WERI-Rb-1 (cell line): Measurements from ENCODE around the gene EXOSC7.

ENCODE experiments used
- DNase-seq: peaks from one replicate; pipeline ENCODE4 v3.0.0-alpha.2; 2020
- H3K27ac ChIP-seq: fragments of 250-450 bp; sonication (Bioruptor Pico); 2 replicates; pipeline ENCODE4 v1.5.1; 2020; ENCODE audit warnings: mild to moderate bottlenecking, moderate library complexity
- H3K27me3 ChIP-seq: fragments of 250-450 bp; sonication (Bioruptor Pico); 2 replicates; pipeline ENCODE4 v1.5.1; 2021; ENCODE audit warnings: mild to moderate bottlenecking, low read depth, moderate library complexity; ENCODE audit not compliant: insufficient read depth, severe bottlenecking
- H3K36me3 ChIP-seq: fragments of 250-450 bp; sonication (Bioruptor Pico); 2 replicates; pipeline ENCODE4 v1.5.1; 2020; ENCODE audit warnings: mild to moderate bottlenecking, moderate library complexity
- H3K4me3 ChIP-seq: 2 replicates; pipeline ENCODE4 v1.5.1; 2011; ENCODE audit warnings: low read depth, mild to moderate bottlenecking, control low read depth, low read length
- H3K9me3 ChIP-seq: fragments of 250-450 bp; sonication (Bioruptor Pico); 2 replicates; pipeline ENCODE4 v1.5.1; 2021; ENCODE audit warnings: mild to moderate bottlenecking, moderate library complexity; ENCODE audit not compliant: severe bottlenecking
- CTCF ChIP-seq: IDR thresholded peaks from 2 replicates; pipeline ENCODE4 v1.5.1; 2011; ENCODE audit warnings: low read depth, mild to moderate bottlenecking, control low read depth, inconsistent platforms, low read length

Gene EXOSC7

GRCh38 chr3:45003859-45004258 lies 27.8 kb downstream of the EXOSC7 start:
- TF ChIP-seq CTCF, result no peak
- no peak overlapping the region for H3K4me3 ChIP-seq
- H3K36me3 ChIP-seq, result peaks cover 58% of the 10 kb centered on the region
- H3K27ac ChIP-seq, result no peak overlapping the region
- H3K9me3 ChIP-seq, result no peaks in the 10 kb centered on the region
- no peak for DNase-seq
- no peaks in the 10 kb centered on the region for H3K27me3 ChIP-seq

GRCh38 chr3:45007091-45007490 lies 31.0 kb downstream of the EXOSC7 start:
- Histone ChIP-seq H3K27ac (no peak overlapping the region), H3K36me3 (peaks cover 54% of the 10 kb centered on the region), H3K27me3 (no peaks in the 10 kb centered on the region), H3K4me3 (no peak overlapping the region), H3K9me3 (no peaks in the 10 kb centered on the region)
- no peak for DNase-seq
- no peak for TF ChIP-seq CTCF

- DNase-seq, result no peak
- TF ChIP-seq CTCF, result no peak
- H3K9me3 ChIP-seq, result no peaks in the 10 kb centered on the region
- no peaks in the 10 kb centered on the region for H3K27me3 ChIP-seq
- peaks cover 57% of the 10 kb centered on the region for H3K36me3 ChIP-seq
- no peak overlapping the region for H3K27ac ChIP-seq
- H3K4me3 ChIP-seq, result no peak overlapping the region
Observed at GRCh38 chr3:45008117-45008516, 32.1 kb downstream of the EXOSC7 start.

GRCh38 chr3:45009868-45010267 lies 33.8 kb downstream of the EXOSC7 start:
- no peak overlapping the region for H3K4me3 ChIP-seq
- TF ChIP-seq CTCF, result no peak
- no peak for DNase-seq
- H3K27ac ChIP-seq, result no peak overlapping the region
- H3K27me3 ChIP-seq, result no peaks in the 10 kb centered on the region
- H3K36me3 ChIP-seq, result peaks cover 56% of the 10 kb centered on the region
- no peaks in the 10 kb centered on the region for H3K9me3 ChIP-seq

GRCh38 chr3:45010811-45011333 lies 34.8 kb downstream of the EXOSC7 start:
- Histone ChIP-seq H3K36me3 (peaks cover 48% of the 10 kb centered on the region), H3K27ac (no peak overlapping the region), H3K27me3 (no peaks in the 10 kb centered on the region), H3K9me3 (no peaks in the 10 kb centered on the region), H3K4me3 (no peak overlapping the region)
- DNase-seq, result no peak
- TF ChIP-seq CTCF, result no peak
